Epithelial cell of proximal tubule (primary cell): Measurements from ENCODE around the gene KRTAP5-7. TPM values are rescaled to one million over a fixed set of nuclear protein-coding genes. Genes with fewer than 3 reads are reported as not detected.

Source experiments
- DNase-seq: peaks from one replicate; pipeline ENCODE4 v3.0.0-alpha.2; 2011; ENCODE audit warnings: low read depth
- H3K4me3 ChIP-seq: 2 replicates; pipeline ENCODE4 v1.5.1; 2011; ENCODE audit warnings: low read depth, mild to moderate bottlenecking, low read length
- total RNA-seq: library from RNA; depleted of rRNA; stranded (reverse); fragments of >200 nt; gene quantifications from 2 replicates; pipeline ENCODE4 v1.2.3, GENCODE V29; 2015
- TF ChIP-seq, protein P1 (sequence below): conservative IDR thresholded peaks from 2 replicates; pipeline ENCODE4 v1.5.1; 2012; ENCODE audit warnings: low read depth, mild to moderate bottlenecking, low read length

KRTAP5-7 gene
- total RNA-seq, 1 donor from 2014 or later = not detected

GRCh38 chr11:71518506-71519471, 8.3 kb upstream of the KRTAP5-7 start:
- no peak overlapping the region for H3K4me3 ChIP-seq
- DNase-seq = no peak
- TF ChIP-seq, protein P1, sequence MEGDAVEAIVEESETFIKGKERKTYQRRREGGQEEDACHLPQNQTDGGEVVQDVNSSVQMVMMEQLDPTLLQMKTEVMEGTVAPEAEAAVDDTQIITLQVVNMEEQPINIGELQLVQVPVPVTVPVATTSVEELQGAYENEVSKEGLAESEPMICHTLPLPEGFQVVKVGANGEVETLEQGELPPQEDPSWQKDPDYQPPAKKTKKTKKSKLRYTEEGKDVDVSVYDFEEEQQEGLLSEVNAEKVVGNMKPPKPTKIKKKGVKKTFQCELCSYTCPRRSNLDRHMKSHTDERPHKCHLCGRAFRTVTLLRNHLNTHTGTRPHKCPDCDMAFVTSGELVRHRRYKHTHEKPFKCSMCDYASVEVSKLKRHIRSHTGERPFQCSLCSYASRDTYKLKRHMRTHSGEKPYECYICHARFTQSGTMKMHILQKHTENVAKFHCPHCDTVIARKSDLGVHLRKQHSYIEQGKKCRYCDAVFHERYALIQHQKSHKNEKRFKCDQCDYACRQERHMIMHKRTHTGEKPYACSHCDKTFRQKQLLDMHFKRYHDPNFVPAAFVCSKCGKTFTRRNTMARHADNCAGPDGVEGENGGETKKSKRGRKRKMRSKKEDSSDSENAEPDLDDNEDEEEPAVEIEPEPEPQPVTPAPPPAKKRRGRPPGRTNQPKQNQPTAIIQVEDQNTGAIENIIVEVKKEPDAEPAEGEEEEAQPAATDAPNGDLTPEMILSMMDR = no peak

GRCh38 chr11:71519546-71519945, 7.5 kb upstream of the KRTAP5-7 start:
- H3K4me3 ChIP-seq = no peak overlapping the region
- DNase-seq = no peak
- TF ChIP-seq, protein P1 = no peak

GRCh38 chr11:71525188-71525937, 1.7 kb upstream of the KRTAP5-7 start:
- DNase-seq = no peak
- H3K4me3 ChIP-seq = no peak overlapping the region
- TF ChIP-seq, protein P1 = no peak

- H3K4me3 ChIP-seq = no peak overlapping the region
Observed at GRCh38 chr11:71525938-71526495, 1.1 kb upstream of the KRTAP5-7 start.

GRCh38 chr11:71527576-71528210, 626 bp downstream of the KRTAP5-7 start:
- no peak for DNase-seq
- TF ChIP-seq, protein P1 = no peak
- H3K4me3 ChIP-seq = no peak overlapping the region

More at GRCh38 chr11:71525938-71526495, 1.1 kb upstream of the KRTAP5-7 start:
- TF ChIP-seq, protein P1 = no peak
- no peak for DNase-seq

DNA sequence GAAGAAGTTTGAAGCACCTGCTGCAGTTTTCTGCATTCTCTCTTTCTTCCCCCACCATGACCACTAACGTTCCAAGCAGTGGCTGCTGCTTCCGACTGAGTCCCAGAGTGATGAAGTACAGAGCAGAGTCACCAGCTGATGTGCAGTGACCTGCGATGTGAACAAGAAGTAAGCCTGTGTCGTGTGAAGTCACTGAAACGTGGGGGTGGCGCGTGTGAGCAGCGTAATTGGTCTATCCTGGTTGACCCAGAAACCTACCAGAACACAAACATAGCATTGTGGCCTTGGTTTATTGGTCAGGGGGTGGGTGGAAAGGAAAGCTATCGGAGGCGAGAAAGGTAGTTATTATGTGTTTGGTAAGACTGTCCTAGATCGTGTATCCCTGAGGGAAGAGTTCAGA, 3.5 kb downstream of the KRTAP5-7 start:
- DNase-seq = no peak
- TF ChIP-seq, protein P1 = no peak

More for the DNA sequence above, 3.5 kb downstream of the KRTAP5-7 start:
- H3K4me3 ChIP-seq = no peak overlapping the region
